Heart left ventricle (tissue), 16 donors: ENCODE measurements around the gene UHRF1. TPM values are rescaled to one million over a fixed set of nuclear protein-coding genes. Genes with fewer than 3 reads are reported as not detected.
A peak's percentile ranks its signal among the peaks of the same experiment; 100 is the strongest.

Source experiments
- ATAC-seq, 4 donors: fragments of 200-7000 bp; cut with Tn5 transposase; one replicate each; pipeline ENCODE4 v1.9.1; 2020 to 2022; ENCODE audit warnings: moderate library complexity in 4 of 4, mild to moderate bottlenecking in 3 of 4, moderate number of reproducible peaks in 1 of 4
- DNase-seq, 5 donors: peaks; one replicate each; pipeline ENCODE4 v3.0.0-alpha.2; 2020
- H3K27ac ChIP-seq, 12 donors: fragments of 200-600 bp; sonication (generic) in 4 of 12; one replicate each; pipeline versions ENCODE4 v1.5.0 to v1.8.0; 2016 to 2022; ENCODE audit warnings: mild to moderate bottlenecking in 2 of 12
- H3K27me3 ChIP-seq, 9 donors: fragments of 200-600 bp; sonication (generic) in 2 of 9; one replicate each; pipeline versions ENCODE4 v1.5.1 to v1.8.0; 2016 to 2022; ENCODE audit warnings: mild to moderate bottlenecking in 3 of 9
- H3K36me3 ChIP-seq, 9 donors: fragments of 200-600 bp; sonication (generic) in 2 of 9; one replicate each; pipeline versions ENCODE4 v1.5.0 to v1.8.0; 2018 to 2022; ENCODE audit warnings: mild to moderate bottlenecking in 2 of 9
- H3K4me1 ChIP-seq, 12 donors: fragments of 200-600 bp; sonication (generic) in 4 of 12; one replicate each; pipeline versions ENCODE4 v1.5.0 to v1.8.0; 2016 to 2022; ENCODE audit warnings: mild to moderate bottlenecking in 3 of 12
- H3K4me3 ChIP-seq, 12 donors: fragments of 200-600 bp; sonication (generic) in 4 of 12; one replicate each; pipeline versions ENCODE4 v1.5.0 to v1.8.0; 2017 to 2022; ENCODE audit warnings: mild to moderate bottlenecking in 9 of 12, moderate library complexity in 4 of 12
- H3K9me3 ChIP-seq, 12 donors: fragments of 200-600 bp; sonication (generic) in 4 of 12; one replicate each; pipeline versions ENCODE4 v1.5.0 to v1.8.0; 2016 to 2022; ENCODE audit warnings: mild to moderate bottlenecking in 1 of 12
- CTCF ChIP-seq, 12 donors: fragments of 200-600 bp; sonication (generic) in 4 of 12; IDR thresholded peaks; one replicate each; pipeline versions ENCODE4 v1.5.0 to v1.8.0; 2018 to 2022; ENCODE audit warnings: antibody characterized with exemption in 12 of 12, mild to moderate bottlenecking in 5 of 12
- POLR2A ChIP-seq, 2 donors: fragments of 450-650 bp; IDR thresholded peaks; one replicate each; pipeline ENCODE4 v1.6.1; 2017; ENCODE audit warnings: antibody characterized with exemption in 2 of 2, mild to moderate bottlenecking in 2 of 2, moderate library complexity in 2 of 2
- WGBS, 4 donors: extraction: QIAGEN DNeasy Blood & Tissue Kit in 2 of 4; methylation state at CpG; one replicate each; pipeline versions ENCODE4 v1.1.5 to v1.1.7; 2013 to 2018; 5-methylcytosine and 5-hydroxymethylcytosine counted together
- intact Hi-C, 10 donors: fragments of 100-400 bp; cut with DNase I; formaldehyde crosslinking; loops; one replicate each; pipeline versions ENCODE4 v1.11.1 to v1.14.2; 2022
- polyA plus RNA-seq, 2 donors: library from polyadenylated mRNA; stranded (reverse); fragments of 200-250 nt; gene quantifications; one replicate each; pipeline ENCODE4 v1.2.3, GENCODE V29; 2013
- total RNA-seq, 9 donors: library from RNA; depleted of rRNA in 2 of 9; stranded (reverse); fragments of >200 nt in 2 of 9; fragmentation: NEBNext Ultra II Directional in 3 of 9; extraction: Animal tissue kit (Norgen Biotek cat#: 25700) in 3 of 9; gene quantifications; one replicate each; pipeline versions ENCODE4 v1.1.0 to v1.2.4, GENCODE V29; 2016 to 2023
- donor health status: ischemic (EF 13 %, LVEDD 7.1; RV severe dilation, severe dysfunction).
- donor health status: healthy with polysubstance abuse.
- donor health status: DM: no; HTN: yes; CAD: no.
- donor health status: DM: no; HTN: no; CAD: no.
- donor health status: ischemic (EF 25% LVEDD 6.9; RV normal size, moderate dysfunction).
- donor health status: ischemic (EF 25% LVEDD 5.7; RV mildly dilated, moderate dysfunction).
- donor health status: healthy.
- donor health status: DM: yes; HTN: yes; CAD: no.
- donor health status: ischemic (EF 35%, LVEDD 5.7; RV mildly dilated, moderate dysfunction).
- donor health status: nonischemic (EF 11% LVEDD 7.7; RV severe dilation, severe dysfunction).
- donor health status: DM: yes; HTN: yes; CAD: no.
- donor health status: PGD.
- donor health status: ischemic (EF 29% LVEDD 5.4; RV normal size, mild dysfunction).
- donor health status: nonischemic (EF 23%, LVEDD 6.1; RV moderate dilation, normal function).

Gene UHRF1
- total and polyA plus RNA-seq, 11 donors, result 0.25 to 8.9 (median 0.74) TPM

GRCh38 chr19:4986471-4986891, 77.2 kb downstream of the UHRF1 start:
- TF ChIP-seq POLR2A (IDR thresholded peaks at IDR 0.05) (no peak), CTCF (IDR thresholded peaks at IDR 0.05) (no peak)
- Histone ChIP-seq H3K4me1 (peaks cover 9 to 79% (median 54%) of the 10 kb centered on the region in 12 donors), H3K4me3 (no peak overlapping the region), H3K27me3 (no peaks in the 10 kb centered on the region), H3K27ac (no peak overlapping the region), H3K36me3 (peaks cover 0 to 9% (median 0%) of the 10 kb centered on the region in 9 donors), H3K9me3 (peaks cover 0 to 4% (median 0%) of the 10 kb centered on the region in 12 donors)
- DNase-seq (no peak), ATAC-seq (no peak)
- WGBS, 4 donors, result 74 to 87% (median 82%) methylated on average over 14 to 19 of the region's 19 CpGs
- intact Hi-C loops, result loop anchor here in 1 of 10 donors (5.0 kb wide), 1 partner anchor 36 kb away; no protein-coding TSS in a partner anchor

GRCh38 chr19:4987256-4987655, 78.0 kb downstream of the UHRF1 start:
- no peak for ATAC-seq

GRCh38 chr19:4987692-4988370, 78.5 kb downstream of the UHRF1 start:
- peak overlapping the region in 5 of 12 donors; percentile 5 to 33 (median 18) for H3K27ac ChIP-seq
- H3K4me1 ChIP-seq, result peaks cover 9 to 83% (median 54%) of the 10 kb centered on the region in 12 donors
- no peak overlapping the region for H3K4me3 ChIP-seq
- intact Hi-C loops, result loop anchor here in 1 of 10 donors (5.0 kb wide), 1 partner anchor 34 kb away; no protein-coding TSS in a partner anchor
- H3K36me3 ChIP-seq, result peaks cover 0 to 8% (median 0%) of the 10 kb centered on the region in 9 donors
- H3K9me3 ChIP-seq, result peaks cover 0 to 17% (median 0%) of the 10 kb centered on the region in 12 donors
- 62 to 72% (median 65%) methylated on average over 17 to 24 of the region's 24 CpGs for WGBS, 4 donors
- ATAC-seq, result no peak
- TF ChIP-seq CTCF (IDR thresholded peaks at IDR 0.05), result no peak
- TF ChIP-seq POLR2A (IDR thresholded peaks at IDR 0.05), result no peak
- no peaks in the 10 kb centered on the region for H3K27me3 ChIP-seq
- no peak for DNase-seq

More at GRCh38 chr19:4987256-4987655, 78.0 kb downstream of the UHRF1 start:
- 46 to 54% (median 50%) methylated on average over 11 of the region's 11 CpGs for WGBS, 4 donors
- Histone ChIP-seq H3K4me3 (no peak overlapping the region), H3K4me1 (peaks cover 9 to 81% (median 54%) of the 10 kb centered on the region in 12 donors), H3K36me3 (peaks cover 0 to 9% (median 0%) of the 10 kb centered on the region in 9 donors), H3K27ac (peak overlapping the region in 4 of 12 donors; percentile 13 to 33 (median 22)), H3K27me3 (no peaks in the 10 kb centered on the region), H3K9me3 (peaks cover 0 to 11% (median 0%) of the 10 kb centered on the region in 12 donors)
- intact Hi-C loops, result loop anchor here in 1 of 10 donors (5.0 kb wide), 1 partner anchor 35 kb away; no protein-coding TSS in a partner anchor
- no peak for DNase-seq
- no peak for TF ChIP-seq POLR2A (IDR thresholded peaks at IDR 0.05)
- TF ChIP-seq CTCF (IDR thresholded peaks at IDR 0.05), result no peak

DNA sequence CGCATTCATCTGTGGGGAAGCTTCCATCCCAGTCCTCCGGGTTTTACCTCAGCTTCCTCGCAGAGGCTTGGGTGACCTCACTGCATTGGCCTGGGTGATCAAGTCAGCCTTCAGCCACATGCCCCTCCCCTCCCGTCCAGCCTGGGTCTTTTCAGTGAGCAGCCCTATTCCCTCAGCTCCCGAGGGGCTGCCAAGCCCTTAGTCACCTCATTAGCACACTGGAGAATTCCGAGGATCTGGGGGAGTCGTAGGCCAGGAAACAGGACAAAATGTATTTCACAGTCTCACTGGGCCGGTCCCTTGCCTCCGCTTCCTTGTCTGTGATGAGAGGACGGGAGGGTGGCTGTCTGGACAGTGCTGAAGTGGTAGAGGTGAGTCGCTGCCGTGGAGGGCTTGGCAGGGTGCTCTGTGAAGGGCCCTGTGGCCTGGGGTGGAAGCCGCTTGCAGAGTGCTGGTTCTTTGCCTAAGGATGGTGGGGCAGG, 79.5 kb downstream of the UHRF1 start:
- ATAC-seq, result peak; percentile 22 to 83 (median 70)

More for the DNA sequence above, 79.5 kb downstream of the UHRF1 start:
- Histone ChIP-seq H3K36me3 (no peaks in the 10 kb centered on the region), H3K4me1 (peaks cover 9 to 77% (median 50%) of the 10 kb centered on the region in 12 donors), H3K27ac (peak overlapping the region in 8 of 12 donors; percentile 13 to 46 (median 35)), H3K27me3 (no peaks in the 10 kb centered on the region), H3K9me3 (peaks cover 0 to 24% (median 0%) of the 10 kb centered on the region in 12 donors), H3K4me3 (peak overlapping the region in 2 of 12 donors; percentile 4 to 7)
- intact Hi-C loops, result loop anchor here in 1 of 10 donors (5.0 kb wide), 1 partner anchor 33 kb away; no protein-coding TSS in a partner anchor
- peak in 3 of 5 donors; percentile 50 to 86 (median 74) for DNase-seq
- 13 to 33% (median 23%) methylated on average over 9 to 13 of the region's 13 CpGs for WGBS, 4 donors
- TF ChIP-seq CTCF (IDR thresholded peaks at IDR 0.05) (no peak), POLR2A (IDR thresholded peaks at IDR 0.05) (no peak)
